Esophagus squamous epithelium (tissue), 5 donors: ENCODE measurements around the gene LACTBL1. TPM values are rescaled to one million over a fixed set of nuclear protein-coding genes. Genes with fewer than 3 reads are reported as not detected.

Experiments used
- DNase-seq: peaks from one replicate; lab custom pipeline; 2025; lab: John Stamatoyannopoulos, UW
- H3K27ac ChIP-seq, 4 donors: fragments of 200-600 bp; sonication (generic); one replicate each; pipeline ENCODE4 v1.5.1; 2016 to 2019; ENCODE audit warnings: mild to moderate bottlenecking in 1 of 4
- H3K27me3 ChIP-seq, 4 donors: fragments of 200-600 bp; sonication (generic); 1 replicate in 3 of 4; 2 replicates in 1 of 4; pipeline versions ENCODE4 v1.5.1 to v1.6.0; 2017 to 2021; ENCODE audit warnings: antibody characterized with exemption in 1 of 4
- H3K36me3 ChIP-seq, 3 donors: fragments of 200-600 bp; sonication (generic); one replicate each; pipeline ENCODE4 v1.5.1; 2016 to 2019
- H3K4me1 ChIP-seq, 3 donors: fragments of 200-600 bp; sonication (generic); one replicate each; pipeline ENCODE4 v1.5.1; 2017 to 2019
- H3K4me3 ChIP-seq, 4 donors: fragments of 200-600 bp; sonication (generic); 1 replicate in 3 of 4; 2 replicates in 1 of 4; pipeline ENCODE4 v1.5.1; 2016 to 2019; ENCODE audit warnings: mild to moderate bottlenecking in 2 of 4, moderate library complexity in 1 of 4
- H3K9me3 ChIP-seq, 3 donors: fragments of 200-600 bp; sonication (generic); one replicate each; pipeline ENCODE4 v1.5.1; 2016 to 2019
- CTCF ChIP-seq, 6 experiments: fragments of 450-650 bp in 4 of 6; fragments of 200-600 bp in 2 of 6; sonication (generic) in 2 of 6; IDR thresholded peaks; one replicate each; pipeline ENCODE4 v1.5.1; 2016 to 2019; ENCODE audit warnings: antibody characterized with exemption in 6 of 6, mild to moderate bottlenecking in 4 of 6, moderate library complexity in 4 of 6
- POLR2A ChIP-seq, 4 donors: fragments of 450-650 bp; IDR thresholded peaks; one replicate each; pipeline ENCODE4 v1.6.1; 2017; ENCODE audit warnings: antibody characterized with exemption in 4 of 4, mild to moderate bottlenecking in 4 of 4, moderate library complexity in 3 of 4
- WGBS, 2 donors: methylation state at CpG; one replicate each; pipeline ENCODE4 v1.1.5; 2018; 5-methylcytosine and 5-hydroxymethylcytosine counted together
- intact Hi-C: fragments of 100-400 bp; cut with DNase I; formaldehyde crosslinking; loops from one replicate; pipeline ENCODE4 v1.15.0; 2022
- total RNA-seq, 4 donors: library from RNA; depleted of rRNA; stranded (reverse); fragments of >200 nt; gene quantifications; one replicate each; pipeline ENCODE4 v1.1.0, GENCODE V29; 2016
- donor health status: DM: yes; HTN: yes; CAD: no.

LACTBL1 gene
- total RNA-seq, 4 donors from 2014 or later, result not detected

- peaks cover 0 to 16% (median 0%) of the 10 kb centered on the region in 4 donors for H3K27me3 ChIP-seq
- 96% methylated on average over 3 of the region's 3 CpGs for WGBS, 2 donors
- H3K27ac ChIP-seq, result no peak overlapping the region
- TF ChIP-seq POLR2A (IDR thresholded peaks at IDR 0.05), result no peak
- TF ChIP-seq CTCF (IDR thresholded peaks at IDR 0.05), result no peak
- no peak overlapping the region for H3K4me3 ChIP-seq
- no peaks in the 10 kb centered on the region for H3K36me3 ChIP-seq
- H3K4me1 ChIP-seq, result no peaks in the 10 kb centered on the region
- peaks cover 0 to 11% (median 0%) of the 10 kb centered on the region in 3 donors for H3K9me3 ChIP-seq
- intact Hi-C loops, result no loop called here
- no peak for DNase-seq
Observed at GRCh38 chr1:22935433-22935832, 37.2 kb downstream of the LACTBL1 start.

GRCh38 chr1:22932803-22933470 lies 39.7 kb downstream of the LACTBL1 start:
- TF ChIP-seq CTCF (IDR thresholded peaks at IDR 0.05) (no peak), POLR2A (IDR thresholded peaks at IDR 0.05) (no peak)
- Histone ChIP-seq H3K27ac (no peak overlapping the region), H3K4me3 (no peak overlapping the region), H3K4me1 (no peaks in the 10 kb centered on the region), H3K27me3 (peaks cover 0 to 28% (median 0%) of the 10 kb centered on the region in 4 donors), H3K9me3 (peaks cover 0 to 5% (median 0%) of the 10 kb centered on the region in 3 donors), H3K36me3 (no peaks in the 10 kb centered on the region)
- intact Hi-C loops, result no loop called here
- WGBS, 2 donors, result 50 to 71% methylated on average over 4 of the region's 4 CpGs
- no peak for DNase-seq

GRCh38 chr1:22930240-22930912 lies 42.3 kb downstream of the LACTBL1 start:
- Histone ChIP-seq H3K27ac (no peak overlapping the region), H3K9me3 (no peaks in the 10 kb centered on the region), H3K4me1 (no peaks in the 10 kb centered on the region), H3K36me3 (no peaks in the 10 kb centered on the region), H3K4me3 (no peak overlapping the region), H3K27me3 (peaks cover 0 to 46% (median 0%) of the 10 kb centered on the region in 4 donors)
- TF ChIP-seq CTCF (IDR thresholded peaks at IDR 0.05) (peak in 5 of 6 experiments; percentile 62 to 83 (median 64)), POLR2A (IDR thresholded peaks at IDR 0.05) (no peak)
- intact Hi-C loops, result no loop called here
- DNase-seq, result no peak
- 37 to 48% methylated on average over 8 of the region's 11 CpGs for WGBS, 2 donors

GRCh38 chr1:22925111-22925510 lies 47.6 kb downstream of the LACTBL1 start:
- H3K4me1 ChIP-seq, result peaks cover 0 to 14% (median 3%) of the 10 kb centered on the region in 3 donors
- peaks cover 0 to 52% (median 0%) of the 10 kb centered on the region in 4 donors for H3K27me3 ChIP-seq
- H3K4me3 ChIP-seq, result no peak overlapping the region
- DNase-seq, result no peak
- no peaks in the 10 kb centered on the region for H3K9me3 ChIP-seq
- H3K36me3 ChIP-seq, result no peaks in the 10 kb centered on the region
- no peak overlapping the region for H3K27ac ChIP-seq
- intact Hi-C loops, result loop anchor here (10.0 kb wide), 1 partner anchor 250 kb away; no protein-coding TSS in a partner anchor
- 37 to 43% methylated on average over 9 of the region's 9 CpGs for WGBS, 2 donors
- no peak for TF ChIP-seq CTCF (IDR thresholded peaks at IDR 0.05)
- TF ChIP-seq POLR2A (IDR thresholded peaks at IDR 0.05), result no peak

GRCh38 chr1:22922640-22923039 lies 50.0 kb downstream of the LACTBL1 start:
- H3K27ac ChIP-seq, result no peak overlapping the region
- intact Hi-C loops, result loop anchor here (10.0 kb wide), 1 partner anchor 248 kb away; no protein-coding TSS in a partner anchor
- DNase-seq, result no peak
- H3K9me3 ChIP-seq, result no peaks in the 10 kb centered on the region
- no peaks in the 10 kb centered on the region for H3K36me3 ChIP-seq
- TF ChIP-seq CTCF (IDR thresholded peaks at IDR 0.05), result no peak
- TF ChIP-seq POLR2A (IDR thresholded peaks at IDR 0.05), result no peak
- no peak overlapping the region for H3K4me3 ChIP-seq
- H3K27me3 ChIP-seq, result peaks cover 0 to 57% (median 0%) of the 10 kb centered on the region in 4 donors
- H3K4me1 ChIP-seq, result peaks cover 0 to 15% (median 3%) of the 10 kb centered on the region in 3 donors
- WGBS, 2 donors, result 50 to 80% methylated on average over 1 of the region's 1 CpG
